Measurements from ENCODE around the gene CSTB. TPM values are rescaled to one million over a fixed set of nuclear protein-coding genes. Genes with fewer than 3 reads are reported as not detected.
"Not testable (repeated sequence)": the region's sequence is repeated elsewhere in the genome, so short reads cannot be mapped to it uniquely, and the experiment has no call there.

The CSTB gene
- 100 to 1,000 TPM; 375 to 700 (median 481) TPM for total RNA-seq

GRCh38 chr21:43775795-43776430 lies at the start of gene CSTB:
Gene CSTB (minus strand): TSS chr21:43776308. CDS start chr21:43776269, 39 bp downstream.
- no peaks in the 10 kb centered on the region for H3K9me3 ChIP-seq
- WGBS, 2 donors = 0% methylated on average over 15 of the region's 71 CpGs; no CpG with 5 or more reads in 1 of the 2 donors
- intact Hi-C loops (cut with DNase I) = no loop called here
- no peak for DNase-seq
- H3K36me3 ChIP-seq = peaks cover 0 to 32% (median 6%) of the 10 kb centered on the region in 3 donors
- TF ChIP-seq CTCF (IDR thresholded peaks at IDR 0.05) (no peak), POLR2A (IDR thresholded peaks at IDR 0.05) (peak in 3 of 4 donors; percentile 60 to 78 (median 66))
- H3K27me3 ChIP-seq = no peaks in the 10 kb centered on the region
- H3K4me3 ChIP-seq = peak within 1 kb of the TSS; percentile 67 to 98 (median 86)
- H3K4me1 ChIP-seq = peaks cover 11 to 88% (median 32%) of the 10 kb centered on the region in 3 donors
- H3K27ac ChIP-seq = peak within 1 kb of the TSS; percentile 84 to 99 (median 93)

- H3K27me3 ChIP-seq = peaks cover 0 to 14% (median 0%) of the 10 kb centered on the region in 4 donors
- H3K36me3 ChIP-seq = no peaks in the 10 kb centered on the region
- no peak for TF ChIP-seq CTCF (IDR thresholded peaks at IDR 0.05)
- no peak for TF ChIP-seq POLR2A (IDR thresholded peaks at IDR 0.05)
- DNase-seq = no peak
- intact Hi-C loops (cut with DNase I) = loop anchor here (10.0 kb wide), 1 partner anchor 49 kb away; no protein-coding TSS in a partner anchor
- H3K27ac ChIP-seq = no peak overlapping the region
- WGBS, 2 donors = 77 to 87% methylated on average over 4 to 6 of the region's 24 CpGs
- H3K4me1 ChIP-seq = peaks cover 0 to 31% (median 3%) of the 10 kb centered on the region in 3 donors
- H3K4me3 ChIP-seq = no peak overlapping the region
- H3K9me3 ChIP-seq = no peaks in the 10 kb centered on the region
Observed at GRCh38 chr21:43825242-43825935, 49.3 kb upstream of the CSTB start.

- H3K4me3 ChIP-seq = no peak overlapping the region
- H3K27ac ChIP-seq = no peak overlapping the region
- intact Hi-C loops (cut with DNase I) = loop anchor here (10.0 kb wide), 1 partner anchor 50 kb away; no protein-coding TSS in a partner anchor
- no peaks in the 10 kb centered on the region for H3K9me3 ChIP-seq
- peaks cover 0 to 31% (median 3%) of the 10 kb centered on the region in 3 donors for H3K4me1 ChIP-seq
- peaks cover 0 to 6% (median 0%) of the 10 kb centered on the region in 4 donors for H3K27me3 ChIP-seq
- no peaks in the 10 kb centered on the region for H3K36me3 ChIP-seq
- 52 to 61% methylated on average over 7 to 13 of the region's 17 CpGs for WGBS, 2 donors
- DNase-seq = no peak
- TF ChIP-seq POLR2A (IDR thresholded peaks at IDR 0.05) = no peak
- no peak for TF ChIP-seq CTCF (IDR thresholded peaks at IDR 0.05)
Observed at GRCh38 chr21:43824333-43825241, 48.5 kb upstream of the CSTB start.

GRCh38 chr21:43822741-43823140 lies 46.6 kb upstream of the CSTB start:
- H3K36me3 ChIP-seq, H3K4me3 ChIP-seq, DNase-seq, H3K27ac ChIP-seq, H3K9me3 ChIP-seq, H3K27me3 ChIP-seq: not testable (repeated sequence)
- intact Hi-C loops (cut with DNase I) = loop anchor here (10.0 kb wide), 1 partner anchor 52 kb away; no protein-coding TSS in a partner anchor
- no CpG with 5 or more reads among the region's 5 CpGs for WGBS, 2 donors
- peaks cover 0 to 32% (median 3%) of the 10 kb centered on the region in 3 donors for H3K4me1 ChIP-seq

DNA sequence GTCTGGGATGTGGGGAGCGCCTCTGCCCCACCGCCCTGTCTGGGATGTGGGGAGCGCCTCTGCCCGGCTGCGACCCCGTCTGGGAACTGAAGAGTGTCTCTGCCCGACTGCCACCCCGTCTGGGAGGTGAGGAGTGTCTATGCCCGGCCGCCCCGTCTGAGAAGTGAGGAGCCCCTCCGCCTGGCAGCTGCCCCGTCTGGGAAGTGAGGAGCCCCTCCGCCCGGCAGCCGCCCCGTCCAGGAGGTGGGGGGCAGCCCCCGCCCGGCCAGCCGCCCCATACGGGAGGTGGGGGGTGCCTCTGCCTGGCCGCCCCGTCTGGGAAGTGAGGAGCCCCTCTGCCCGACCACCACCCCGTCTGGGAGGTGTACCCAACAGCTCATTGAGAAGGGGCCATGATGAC lies 46.1 kb upstream of the CSTB start:
- not testable (repeated sequence) for H3K4me3 ChIP-seq, H3K36me3 ChIP-seq, H3K27ac ChIP-seq, H3K27me3 ChIP-seq, H3K9me3 ChIP-seq, DNase-seq
- WGBS, 2 donors = 100% methylated on average over 1 of the region's 25 CpGs; no CpG with 5 or more reads in 1 of the 2 donors
- peaks cover 0 to 38% (median 3%) of the 10 kb centered on the region in 3 donors for H3K4me1 ChIP-seq
- intact Hi-C loops (cut with DNase I) = loop anchor here (10.0 kb wide), 1 partner anchor 53 kb away; no protein-coding TSS in a partner anchor

Data from esophagus squamous epithelium (tissue), 5 donors.